HepG2 (cell line): ENCODE measurements around the gene RPS8. TPM values are rescaled to one million over a fixed set of nuclear protein-coding genes. Genes with fewer than 3 reads are reported as not detected.
A peak's percentile ranks its signal among the peaks of the same experiment; 100 is the strongest.

Experiments used
- DR1 ChIP-seq: sonication (generic); formaldehyde crosslinking; IDR thresholded peaks from 2 replicates; pipeline ENCODE4 v1.8.0; 2021; ENCODE audit warnings: mild to moderate bottlenecking, missing genetic modification reagents, inconsistent platforms
- E2F2 ChIP-seq: sonication (generic); formaldehyde crosslinking; IDR thresholded peaks from 2 replicates; pipeline ENCODE4 v1.4.0; 2020; ENCODE audit warnings: missing genetic modification reagents, borderline replicate concordance
- HDAC2 ChIP-seq: sonication (generic); formaldehyde crosslinking; IDR thresholded peaks from 2 replicates; pipeline ENCODE4 v1.4.0; 2020; ENCODE audit warnings: missing genetic modification reagents
- HES4 ChIP-seq: sonication (generic); formaldehyde crosslinking; IDR thresholded peaks from 2 replicates; pipeline ENCODE4 v1.9.0; 2021; ENCODE audit warnings: mild to moderate bottlenecking, missing genetic modification reagents, borderline replicate concordance
- HMG20A ChIP-seq: IDR thresholded peaks from 2 replicates; pipeline ENCODE4 v1.6.1; 2016; ENCODE audit warnings: borderline replicate concordance
- HNRNPH1 ChIP-seq: fragments of 200-400 bp; formaldehyde crosslinking; optimal IDR thresholded peaks from 2 replicates; pipeline ENCODE3; 2017; ENCODE audit warnings: mild to moderate bottlenecking, low read depth, low read length
- HOXD1 ChIP-seq: sonication (generic); formaldehyde crosslinking; IDR thresholded peaks from 2 replicates; pipeline ENCODE4 v1.5.0; 2020; ENCODE audit warnings: missing genetic modification reagents
- KAT2B ChIP-seq: fragments of 150-350 bp; IDR thresholded peaks from 2 replicates; pipeline ENCODE4 v1.6.1; 2014; ENCODE audit warnings: low read depth, low read length, borderline replicate concordance
- NFATC3 ChIP-seq: sonication (generic); formaldehyde crosslinking; IDR thresholded peaks from 2 replicates; pipeline ENCODE4 v1.5.1; 2020; ENCODE audit warnings: mild to moderate bottlenecking, missing genetic modification reagents
- PHF8 ChIP-seq: sonication (generic); formaldehyde crosslinking; IDR thresholded peaks from 2 replicates; pipeline ENCODE4 v1.5.0; 2020; ENCODE audit warnings: missing genetic modification reagents
- PREB ChIP-seq: sonication (generic); formaldehyde crosslinking; IDR thresholded peaks from 2 replicates; pipeline ENCODE4 v1.4.0; 2020; ENCODE audit warnings: missing genetic modification reagents
- REL ChIP-seq: sonication (generic); formaldehyde crosslinking; conservative IDR thresholded peaks from 2 replicates; pipeline ENCODE4 v1.8.0; 2022; ENCODE audit warnings: mild to moderate bottlenecking, missing genetic modification reagents, moderate library complexity
- SPEN ChIP-seq: sonication (generic); formaldehyde crosslinking; IDR thresholded peaks from 2 replicates; pipeline ENCODE4 v1.5.1; 2020; ENCODE audit warnings: low read depth, mild to moderate bottlenecking, missing genetic modification reagents
- SRSF4 ChIP-seq: fragments of 200-400 bp; formaldehyde crosslinking; IDR thresholded peaks from one replicate; pipeline ENCODE4 v1.6.1; 2018; ENCODE audit warnings: mild to moderate bottlenecking, low read depth, low read length, moderate library complexity; ENCODE audit not compliant: poor library complexity, severe bottlenecking
- ZFP91 ChIP-seq: sonication (generic); formaldehyde crosslinking; IDR thresholded peaks from 2 replicates; pipeline ENCODE4 v1.9.0; 2022; ENCODE audit warnings: missing genetic modification reagents, mild to moderate bottlenecking, borderline replicate concordance
- ZFYVE20 ChIP-seq: sonication (generic); formaldehyde crosslinking; IDR thresholded peaks from 2 replicates; pipeline ENCODE4 v1.8.0; 2023; ENCODE audit warnings: low read depth, mild to moderate bottlenecking, moderate library complexity, missing genetic modification reagents, borderline replicate concordance
- ZMYM4 ChIP-seq: sonication (generic); formaldehyde crosslinking; IDR thresholded peaks from 2 replicates; pipeline ENCODE4 v1.8.1; 2023; ENCODE audit warnings: mild to moderate bottlenecking, missing genetic modification reagents
- ZNF275 ChIP-seq: sonication (generic); formaldehyde crosslinking; IDR thresholded peaks from 2 replicates; pipeline ENCODE4 v1.8.0; 2022; ENCODE audit warnings: missing genetic modification reagents, mild to moderate bottlenecking, inconsistent platforms, borderline replicate concordance
- ZNF3 ChIP-seq: IDR thresholded peaks from 2 replicates; pipeline ENCODE4 v1.7.0; 2017; ENCODE audit warnings: inconsistent platforms
- ZNF484 ChIP-seq: sonication (generic); formaldehyde crosslinking; IDR thresholded peaks from 2 replicates; pipeline ENCODE4 v1.5.1; 2020; ENCODE audit warnings: mild to moderate bottlenecking, low read depth, missing genetic modification reagents, borderline replicate concordance
- ZNF83 ChIP-seq: sonication (generic); formaldehyde crosslinking; IDR thresholded peaks from 2 replicates; pipeline ENCODE4 v1.4.0; 2020; ENCODE audit warnings: missing genetic modification reagents, mild to moderate bottlenecking, borderline replicate concordance
- ZSCAN30 ChIP-seq: sonication (generic); formaldehyde crosslinking; IDR thresholded peaks from 2 replicates; pipeline ENCODE4 v1.5.0; 2020; ENCODE audit warnings: mild to moderate bottlenecking, missing genetic modification reagents
- polyA plus RNA-seq, 8 experiments: library from polyadenylated mRNA; depleted of rRNA in 3 of 8; stranded (reverse) in 7 of 8; unstranded in 1 of 8; fragments of >200 nt; fragmentation: Illumina TruSeq in 4 of 8; extraction: Trizol in 4 of 8; gene quantifications; 2 replicates each; pipeline versions ENCODE4 v1.2.1 to v1.2.3, GENCODE V29; 2011 to 2016; ENCODE audit warnings: low read depth in 4 of 8, missing spikeins in 1 of 8, mixed read lengths in 1 of 8; ENCODE audit not compliant: insufficient read depth in 1 of 8
- total RNA-seq, 5 experiments: library from RNA; depleted of rRNA; stranded (reverse); fragments of >200 nt; fragmentation: Illumina TruSeq; extraction: Trizol; gene quantifications; 2 replicates each; pipeline ENCODE4 v1.2.3, GENCODE V29; 2016; ENCODE audit warnings: low read depth in 1 of 5

Gene RPS8
- total and polyA plus RNA-seq, 2 of the 13 experiments (the other 11 are each of a cell fraction or from before 2014, with no cell fraction given) = 2,628 to 2,822 TPM

GRCh38 chr1:44826375-44827196 is 51.2 kb downstream of the RPS8 start (continued):
- TF ChIP-seq PREB (CRISPR knock-in tag) = 0 out of 2 replicates have a peak, but pooled peaks have one; percentile 69
- no peak for TF ChIP-seq SRSF4
- TF ChIP-seq DR1 (CRISPR knock-in tag) = 0 out of 2 replicates have a peak, but pooled peaks have one; percentile 31
- no peak for TF ChIP-seq ZSCAN30 (CRISPR knock-in tag)
- no peak for TF ChIP-seq ZFYVE20 (CRISPR knock-in tag)
- no peak for TF ChIP-seq REL (CRISPR knock-in tag)
- TF ChIP-seq HOXD1 (CRISPR knock-in tag) = 0 out of 2 replicates have a peak, but pooled peaks have one; percentile 49
- peak; percentile 81 for TF ChIP-seq ZFP91
- TF ChIP-seq PHF8 (CRISPR knock-in tag) = peak; percentile 67
- no peak for TF ChIP-seq HNRNPH1
- no peak for TF ChIP-seq E2F2
- TF ChIP-seq ZNF275 (CRISPR knock-in tag) = no peak
- peak; percentile 53 for TF ChIP-seq HDAC2 (CRISPR knock-in tag)
- no peak for TF ChIP-seq ZNF484 (CRISPR knock-in tag)
- no peak; the same call in 1 of the 2 replicates for TF ChIP-seq ZMYM4 (CRISPR knock-in tag)
- TF ChIP-seq HMG20A = no peak
- TF ChIP-seq ZNF3 = no peak
- TF ChIP-seq NFATC3 (CRISPR knock-in tag) = no peak
- no peak for TF ChIP-seq HES4
- peak; percentile 55; the same call in 1 of the 2 replicates for TF ChIP-seq ZNF83 (CRISPR knock-in tag)
- peak; percentile 25; the same call in 1 of the 2 replicates for TF ChIP-seq SPEN (CRISPR knock-in tag)
- no peak for TF ChIP-seq KAT2B
